Measurements from ENCODE around the gene CNTN4.
"Not testable (repeated sequence)": the region's sequence is repeated elsewhere in the genome, so short reads cannot be mapped to it uniquely, and the experiment has no call there.

The CNTN4 gene

GRCh38 chr3:2934541-2934940 lies 835.9 kb downstream of the CNTN4 start:
- no peak for DNase-seq

- DNase-seq, result no peak
These were observed 838.4 kb downstream of the CNTN4 start for GRCh38 chr3:2937055-2937454.

- DNase-seq, result no peak
These were observed 838.9 kb downstream of the CNTN4 start for GRCh38 chr3:2937592-2937991.

- DNase-seq, result no peak
These were observed 840.0 kb downstream of the CNTN4 start for GRCh38 chr3:2938711-2939110.

- DNase-seq, result no peak
These were observed 841.4 kb downstream of the CNTN4 start for GRCh38 chr3:2940062-2940461.

GRCh38 chr3:2944628-2945027 lies 846.0 kb downstream of the CNTN4 start:
- DNase-seq, result no peak

GRCh38 chr3:2945121-2945520 lies 846.5 kb downstream of the CNTN4 start:
- DNase-seq, result no peak

GRCh38 chr3:2947536-2947935 lies 848.9 kb downstream of the CNTN4 start:
- no peak for DNase-seq

GRCh38 chr3:2948882-2949281 lies 850.2 kb downstream of the CNTN4 start:
- no peak for DNase-seq

GRCh38 chr3:2950159-2950558 lies 851.5 kb downstream of the CNTN4 start:
- no peak for DNase-seq

GRCh38 chr3:2957115-2957514 lies 858.4 kb downstream of the CNTN4 start:
- DNase-seq, result no peak

- no peak for DNase-seq
These were observed 859.9 kb downstream of the CNTN4 start for GRCh38 chr3:2958551-2958950.

- no peak for DNase-seq
These were observed 862.9 kb downstream of the CNTN4 start for GRCh38 chr3:2961576-2961975.

- DNase-seq, result no peak
These were observed 869.2 kb downstream of the CNTN4 start for GRCh38 chr3:2967871-2968270.

- no peak for DNase-seq
These were observed 869.8 kb downstream of the CNTN4 start for GRCh38 chr3:2968475-2968874.

GRCh38 chr3:2976212-2976611 lies 877.5 kb downstream of the CNTN4 start:
- DNase-seq, result no peak

GRCh38 chr3:2976796-2977195 lies 878.1 kb downstream of the CNTN4 start:
- no peak for DNase-seq

- no peak for DNase-seq
These were observed 880.5 kb downstream of the CNTN4 start for GRCh38 chr3:2978977-2979732.

- no peak for DNase-seq
These were observed 885.6 kb downstream of the CNTN4 start for GRCh38 chr3:2984005-2984830.

GRCh38 chr3:2984831-2985220 lies 886.2 kb downstream of the CNTN4 start:
- no peak for DNase-seq

- no peak for DNase-seq
These were observed 886.8 kb downstream of the CNTN4 start for GRCh38 chr3:2985479-2985878.

- no peak for DNase-seq
These were observed 893.9 kb downstream of the CNTN4 start for GRCh38 chr3:2992534-2992933.

GRCh38 chr3:2993130-2993529 lies 894.5 kb downstream of the CNTN4 start:
- DNase-seq, result not testable (repeated sequence)

GRCh38 chr3:2993736-2994135 lies 895.1 kb downstream of the CNTN4 start:
- no peak for DNase-seq
